ENCODE measurements around the gene NAA11. TPM values are rescaled to one million over a fixed set of nuclear protein-coding genes. Genes with fewer than 3 reads are reported as not detected.

The NAA11 gene
- total and polyA plus RNA-seq, 8 donors: not detected

DNA sequence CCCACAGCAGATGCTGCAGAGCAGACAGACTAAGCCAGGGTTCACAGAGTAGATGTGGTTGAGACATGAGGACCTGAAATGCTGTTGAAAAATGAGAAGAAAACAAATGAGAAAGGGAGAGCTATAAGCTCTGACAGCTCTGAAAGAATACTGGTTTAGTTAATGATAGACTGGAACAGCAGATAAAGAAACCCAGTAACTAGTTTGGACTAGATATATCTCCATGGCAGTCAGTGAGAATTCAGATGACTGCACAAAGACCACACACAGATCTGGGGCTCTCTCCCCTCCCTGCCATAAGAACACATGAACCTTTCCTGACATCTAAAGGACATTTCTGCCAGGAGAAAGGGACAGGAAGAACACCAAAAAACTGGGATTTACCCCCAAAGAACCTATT is 8.2 kb downstream of the NAA11 start:
- no peaks in the 10 kb centered on the region for H3K4me1 ChIP-seq
- H3K27me3 ChIP-seq: no peaks in the 10 kb centered on the region
- no peak overlapping the region for H3K27ac ChIP-seq
- H3K36me3 ChIP-seq: no peaks in the 10 kb centered on the region
- ATAC-seq: no peak
- no peak overlapping the region for H3K4me3 ChIP-seq
- intact Hi-C loops (cut with DNase I): no loop called here
- TF ChIP-seq CTCF (IDR thresholded peaks at IDR 0.05): no peak
- DNase-seq: no peak
- no peaks in the 10 kb centered on the region for H3K9me3 ChIP-seq

DNA sequence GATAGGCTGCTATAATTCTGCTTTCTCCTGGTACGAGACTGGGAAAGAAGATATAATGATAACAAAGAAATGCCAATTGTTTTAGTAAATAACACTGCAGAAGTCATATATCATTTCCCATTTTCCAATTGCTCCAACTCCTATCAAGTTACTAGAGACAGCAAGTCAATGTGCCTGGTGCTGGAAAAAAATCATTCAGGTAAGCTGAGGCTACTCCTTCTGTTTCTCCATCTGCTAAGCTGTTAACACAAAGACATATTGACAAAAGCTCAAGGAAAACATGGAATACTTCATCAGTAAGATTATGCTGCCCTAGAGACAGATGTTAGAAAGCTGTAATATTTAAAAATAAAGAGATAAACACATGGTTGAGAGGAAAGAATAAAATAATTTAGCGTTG is 10.0 kb downstream of the NAA11 start:
- intact Hi-C loops (cut with DNase I): no loop called here
- Histone ChIP-seq H3K9me3 (no peaks in the 10 kb centered on the region), H3K27ac (no peak overlapping the region), H3K27me3 (no peaks in the 10 kb centered on the region), H3K4me1 (no peaks in the 10 kb centered on the region), H3K4me3 (no peak overlapping the region), H3K36me3 (no peaks in the 10 kb centered on the region)
- no peak for ATAC-seq
- no peak for DNase-seq
- TF ChIP-seq CTCF (IDR thresholded peaks at IDR 0.05): no peak

GRCh38 chr4:79311279-79311678 is 14.6 kb downstream of the NAA11 start:
- Histone ChIP-seq H3K4me3 (no peak overlapping the region), H3K27ac (no peak overlapping the region), H3K36me3 (no peaks in the 10 kb centered on the region), H3K9me3 (no peaks in the 10 kb centered on the region), H3K4me1 (no peaks in the 10 kb centered on the region), H3K27me3 (no peaks in the 10 kb centered on the region)
- intact Hi-C loops (cut with DNase I): no loop called here
- DNase-seq (no peak), ATAC-seq (no peak)
- TF ChIP-seq CTCF (IDR thresholded peaks at IDR 0.05): no peak

DNA sequence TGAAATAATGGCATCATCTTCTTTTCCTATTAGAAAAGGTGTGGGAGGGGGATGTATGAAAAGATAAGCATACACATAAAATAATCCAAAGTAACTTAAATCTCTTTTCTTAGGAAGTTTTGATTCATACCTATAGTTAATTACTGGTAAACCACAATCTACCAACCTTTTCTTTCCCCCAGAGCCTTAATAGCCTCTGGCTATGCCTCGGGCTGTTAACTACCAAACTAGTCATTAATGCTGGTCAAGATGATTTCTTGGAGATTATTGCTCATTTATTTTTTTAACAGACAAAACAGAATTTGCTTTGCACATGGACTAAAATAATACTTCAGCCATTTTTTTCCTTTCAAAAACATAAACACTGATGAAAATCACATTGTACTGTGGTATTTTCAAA is 16.9 kb downstream of the NAA11 start:
- no peaks in the 10 kb centered on the region for H3K36me3 ChIP-seq
- no peaks in the 10 kb centered on the region for H3K4me1 ChIP-seq
- no peak for TF ChIP-seq CTCF (IDR thresholded peaks at IDR 0.05)
- H3K9me3 ChIP-seq: no peaks in the 10 kb centered on the region
- H3K27ac ChIP-seq: no peak overlapping the region
- no peak overlapping the region for H3K4me3 ChIP-seq
- no peaks in the 10 kb centered on the region for H3K27me3 ChIP-seq
- intact Hi-C loops (cut with DNase I): no loop called here
- ATAC-seq: no peak
- no peak for DNase-seq

DNA sequence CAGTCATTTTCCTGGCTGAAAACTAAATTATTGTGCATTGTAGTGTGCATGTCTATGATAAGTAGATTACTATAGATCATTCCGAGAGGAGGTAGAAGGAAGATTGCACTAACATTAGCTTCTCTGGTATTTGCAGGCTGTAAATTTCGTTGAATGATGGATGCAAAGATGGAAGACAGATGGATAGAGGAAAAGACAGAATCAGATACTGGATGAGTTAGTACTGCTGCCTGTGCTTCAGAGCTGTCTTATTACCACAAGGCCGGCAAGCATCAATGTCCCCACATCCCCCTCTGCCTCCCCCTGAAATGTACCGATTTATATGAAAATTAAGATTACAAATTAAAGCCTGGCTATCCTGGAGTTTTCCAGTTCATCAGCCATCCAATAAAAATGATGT is 17.7 kb downstream of the NAA11 start:
- H3K27ac ChIP-seq: no peak overlapping the region
- no peak for TF ChIP-seq CTCF (IDR thresholded peaks at IDR 0.05)
- DNase-seq (no peak), ATAC-seq (no peak)
- H3K36me3 ChIP-seq: no peaks in the 10 kb centered on the region
- no peaks in the 10 kb centered on the region for H3K4me1 ChIP-seq
- no peaks in the 10 kb centered on the region for H3K9me3 ChIP-seq
- H3K27me3 ChIP-seq: no peaks in the 10 kb centered on the region
- intact Hi-C loops (cut with DNase I): no loop called here
- H3K4me3 ChIP-seq: no peak overlapping the region
